GM12864 (cell line): ENCODE results near the gene NUMA1.

Experiments
- DNase-seq: peaks from one replicate; pipeline ENCODE4 v3.0.0-alpha.2; 2011; ENCODE audit warnings: low read depth
- H3K4me3 ChIP-seq: 2 replicates; pipeline ENCODE4 v1.5.1; 2011; ENCODE audit warnings: mild to moderate bottlenecking, low read depth, low read length, control low read depth
- CTCF ChIP-seq: IDR thresholded peaks from 2 replicates; pipeline ENCODE4 v1.5.1; 2011; ENCODE audit warnings: low read depth, mild to moderate bottlenecking, moderate library complexity, low read length, control low read depth, inconsistent platforms; ENCODE audit errors: missing control alignments

Gene NUMA1

GRCh38 chr11:72037554-72038311, 42.6 kb downstream of the NUMA1 start:
- TF ChIP-seq CTCF, result no peak
- H3K4me3 ChIP-seq, result no peak overlapping the region
- DNase-seq, result no peak

- no peak for DNase-seq
- TF ChIP-seq CTCF, result no peak
- no peak overlapping the region for H3K4me3 ChIP-seq
These were observed 43.7 kb downstream of the NUMA1 start for GRCh38 chr11:72036687-72037086.

- no peak overlapping the region for H3K4me3 ChIP-seq
- DNase-seq, result no peak
- TF ChIP-seq CTCF, result no peak
These were observed 49.8 kb downstream of the NUMA1 start for GRCh38 chr11:72030472-72031045.

GRCh38 chr11:72026090-72026489, 54.3 kb downstream of the NUMA1 start:
- DNase-seq, result no peak
- no peak for TF ChIP-seq CTCF
- H3K4me3 ChIP-seq, result no peak overlapping the region

- H3K4me3 ChIP-seq, result no peak overlapping the region
- no peak for DNase-seq
- no peak for TF ChIP-seq CTCF
These were observed 56.1 kb downstream of the NUMA1 start for GRCh38 chr11:72024069-72024754.

GRCh38 chr11:72023335-72023734, 57.0 kb downstream of the NUMA1 start:
- TF ChIP-seq CTCF, result no peak
- H3K4me3 ChIP-seq, result no peak overlapping the region
- DNase-seq, result no peak
